Heart left ventricle (tissue), 16 donors: Measurements from ENCODE around the gene PRRT2. TPM values are rescaled to one million over a fixed set of nuclear protein-coding genes. Genes with fewer than 3 reads are reported as not detected.
"Not testable (repeated sequence)": the region's sequence is repeated elsewhere in the genome, so short reads cannot be mapped to it uniquely, and the experiment has no call there.

Experiments used
- ATAC-seq, 4 donors: fragments of 200-7000 bp; cut with Tn5 transposase; one replicate each; pipeline ENCODE4 v1.9.1; 2020 to 2022; ENCODE audit warnings: moderate library complexity in 4 of 4, mild to moderate bottlenecking in 3 of 4, moderate number of reproducible peaks in 1 of 4
- DNase-seq, 5 donors: peaks; one replicate each; pipeline ENCODE4 v3.0.0-alpha.2; 2020
- H3K27ac ChIP-seq, 12 donors: fragments of 200-600 bp; sonication (generic) in 4 of 12; one replicate each; pipeline versions ENCODE4 v1.5.0 to v1.8.0; 2016 to 2022; ENCODE audit warnings: mild to moderate bottlenecking in 2 of 12
- H3K27me3 ChIP-seq, 9 donors: fragments of 200-600 bp; sonication (generic) in 2 of 9; one replicate each; pipeline versions ENCODE4 v1.5.1 to v1.8.0; 2016 to 2022; ENCODE audit warnings: mild to moderate bottlenecking in 3 of 9
- H3K36me3 ChIP-seq, 9 donors: fragments of 200-600 bp; sonication (generic) in 2 of 9; one replicate each; pipeline versions ENCODE4 v1.5.0 to v1.8.0; 2018 to 2022; ENCODE audit warnings: mild to moderate bottlenecking in 2 of 9
- H3K4me1 ChIP-seq, 12 donors: fragments of 200-600 bp; sonication (generic) in 4 of 12; one replicate each; pipeline versions ENCODE4 v1.5.0 to v1.8.0; 2016 to 2022; ENCODE audit warnings: mild to moderate bottlenecking in 3 of 12
- H3K4me3 ChIP-seq, 12 donors: fragments of 200-600 bp; sonication (generic) in 4 of 12; one replicate each; pipeline versions ENCODE4 v1.5.0 to v1.8.0; 2017 to 2022; ENCODE audit warnings: mild to moderate bottlenecking in 9 of 12, moderate library complexity in 4 of 12
- H3K9me3 ChIP-seq, 12 donors: fragments of 200-600 bp; sonication (generic) in 4 of 12; one replicate each; pipeline versions ENCODE4 v1.5.0 to v1.8.0; 2016 to 2022; ENCODE audit warnings: mild to moderate bottlenecking in 1 of 12
- POLR2A ChIP-seq, 2 donors: fragments of 450-650 bp; IDR thresholded peaks; one replicate each; pipeline ENCODE4 v1.6.1; 2017; ENCODE audit warnings: antibody characterized with exemption in 2 of 2, mild to moderate bottlenecking in 2 of 2, moderate library complexity in 2 of 2
- WGBS, 4 donors: extraction: QIAGEN DNeasy Blood & Tissue Kit in 2 of 4; methylation state at CpG; one replicate each; pipeline versions ENCODE4 v1.1.5 to v1.1.7; 2013 to 2018; 5-methylcytosine and 5-hydroxymethylcytosine counted together
- intact Hi-C, 10 donors: fragments of 100-400 bp; cut with DNase I; formaldehyde crosslinking; loops; one replicate each; pipeline versions ENCODE4 v1.11.1 to v1.14.2; 2022
- polyA plus RNA-seq, 2 donors: library from polyadenylated mRNA; stranded (reverse); fragments of 200-250 nt; gene quantifications; one replicate each; pipeline ENCODE4 v1.2.3, GENCODE V29; 2013
- total RNA-seq, 9 donors: library from RNA; depleted of rRNA in 2 of 9; stranded (reverse); fragments of >200 nt in 2 of 9; fragmentation: NEBNext Ultra II Directional in 3 of 9; extraction: Animal tissue kit (Norgen Biotek cat#: 25700) in 3 of 9; gene quantifications; one replicate each; pipeline versions ENCODE4 v1.1.0 to v1.2.4, GENCODE V29; 2016 to 2023
- TF ChIP-seq, protein P1 (sequence below), 12 donors: fragments of 200-600 bp; sonication (generic) in 4 of 12; IDR thresholded peaks; one replicate each; pipeline versions ENCODE4 v1.5.0 to v1.8.0; 2018 to 2022; ENCODE audit warnings: antibody characterized with exemption in 12 of 12, mild to moderate bottlenecking in 5 of 12
- donor health status: ischemic (EF 13 %, LVEDD 7.1; RV severe dilation, severe dysfunction).
- donor health status: healthy with polysubstance abuse.
- donor health status: DM: no; HTN: yes; CAD: no.
- donor health status: DM: no; HTN: no; CAD: no.
- donor health status: ischemic (EF 25% LVEDD 6.9; RV normal size, moderate dysfunction).
- donor health status: ischemic (EF 25% LVEDD 5.7; RV mildly dilated, moderate dysfunction).
- donor health status: healthy.
- donor health status: DM: yes; HTN: yes; CAD: no.
- donor health status: ischemic (EF 35%, LVEDD 5.7; RV mildly dilated, moderate dysfunction).
- donor health status: nonischemic (EF 11% LVEDD 7.7; RV severe dilation, severe dysfunction).
- donor health status: DM: yes; HTN: yes; CAD: no.
- donor health status: PGD.
- donor health status: ischemic (EF 29% LVEDD 5.4; RV normal size, mild dysfunction).
- donor health status: nonischemic (EF 23%, LVEDD 6.1; RV moderate dilation, normal function).

Gene PRRT2
- total and polyA plus RNA-seq, 11 donors, result 0.24 to 3.2 (median 1.3) TPM; not detected in 1

GRCh38 chr16:29784157-29784556 is 27.8 kb upstream of the PRRT2 start:
- ATAC-seq, result no peak
- H3K4me1 ChIP-seq, result peaks cover 0 to 12% (median 5%) of the 10 kb centered on the region in 12 donors
- TF ChIP-seq, protein P1, sequence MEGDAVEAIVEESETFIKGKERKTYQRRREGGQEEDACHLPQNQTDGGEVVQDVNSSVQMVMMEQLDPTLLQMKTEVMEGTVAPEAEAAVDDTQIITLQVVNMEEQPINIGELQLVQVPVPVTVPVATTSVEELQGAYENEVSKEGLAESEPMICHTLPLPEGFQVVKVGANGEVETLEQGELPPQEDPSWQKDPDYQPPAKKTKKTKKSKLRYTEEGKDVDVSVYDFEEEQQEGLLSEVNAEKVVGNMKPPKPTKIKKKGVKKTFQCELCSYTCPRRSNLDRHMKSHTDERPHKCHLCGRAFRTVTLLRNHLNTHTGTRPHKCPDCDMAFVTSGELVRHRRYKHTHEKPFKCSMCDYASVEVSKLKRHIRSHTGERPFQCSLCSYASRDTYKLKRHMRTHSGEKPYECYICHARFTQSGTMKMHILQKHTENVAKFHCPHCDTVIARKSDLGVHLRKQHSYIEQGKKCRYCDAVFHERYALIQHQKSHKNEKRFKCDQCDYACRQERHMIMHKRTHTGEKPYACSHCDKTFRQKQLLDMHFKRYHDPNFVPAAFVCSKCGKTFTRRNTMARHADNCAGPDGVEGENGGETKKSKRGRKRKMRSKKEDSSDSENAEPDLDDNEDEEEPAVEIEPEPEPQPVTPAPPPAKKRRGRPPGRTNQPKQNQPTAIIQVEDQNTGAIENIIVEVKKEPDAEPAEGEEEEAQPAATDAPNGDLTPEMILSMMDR (IDR thresholded peaks at IDR 0.05), result no peak
- TF ChIP-seq POLR2A (IDR thresholded peaks at IDR 0.05), result no peak
- peaks cover 0 to 6% (median 0%) of the 10 kb centered on the region in 9 donors for H3K27me3 ChIP-seq
- H3K27ac ChIP-seq, result no peak overlapping the region
- no peak overlapping the region for H3K4me3 ChIP-seq
- intact Hi-C loops, result no loop called here
- DNase-seq, result no peak
- 91 to 98% (median 97%) methylated on average over 2 of the region's 2 CpGs for WGBS, 4 donors
- no peaks in the 10 kb centered on the region for H3K36me3 ChIP-seq
- no peaks in the 10 kb centered on the region for H3K9me3 ChIP-seq

- H3K36me3 ChIP-seq, result no peaks in the 10 kb centered on the region
- H3K9me3 ChIP-seq, result no peaks in the 10 kb centered on the region
- TF ChIP-seq, protein P1 (IDR thresholded peaks at IDR 0.05), result peak; percentile 70 to 94 (median 84)
- no peak for TF ChIP-seq POLR2A (IDR thresholded peaks at IDR 0.05)
- H3K27ac ChIP-seq, result peak overlapping the region in 2 of 12 donors; percentile 19 to 49
- peaks cover 0 to 19% (median 10%) of the 10 kb centered on the region in 12 donors for H3K4me1 ChIP-seq
- DNase-seq, result peak; percentile 77 to 92 (median 81)
- peaks cover 0 to 1% (median 0%) of the 10 kb centered on the region in 9 donors for H3K27me3 ChIP-seq
- intact Hi-C loops, result loop anchor here in 1 of 10 donors (5.0 kb wide), 1 partner anchor 83 kb away; no protein-coding TSS in a partner anchor
- 5 to 9% (median 7%) methylated on average over 20 to 38 of the region's 38 CpGs for WGBS, 4 donors
- ATAC-seq, result peak; percentile 60 to 95 (median 91)
- peak overlapping the region in 10 of 12 donors; percentile 6 to 46 (median 35) for H3K4me3 ChIP-seq
Observed at GRCh38 chr16:29784901-29785500, 27.0 kb upstream of the PRRT2 start.

DNA sequence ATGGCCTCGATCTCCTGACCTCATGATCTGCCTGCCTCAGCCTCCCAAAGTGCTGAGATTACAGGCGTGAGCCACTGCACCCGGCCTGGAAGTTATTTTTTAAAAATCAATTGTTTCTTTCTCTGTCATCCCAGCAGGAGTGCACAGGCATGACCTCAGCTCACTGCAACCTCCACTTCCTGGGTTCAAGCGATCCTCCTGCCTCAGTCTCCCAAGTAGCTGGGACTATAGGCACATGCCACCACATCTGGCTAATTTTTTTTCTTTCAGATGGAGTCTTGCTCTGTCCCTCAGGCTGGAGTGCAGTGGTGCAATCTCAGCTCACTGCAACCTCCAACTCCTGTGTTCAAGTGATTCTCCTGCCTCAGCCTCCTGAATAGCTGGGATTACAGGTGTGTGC is 24.8 kb upstream of the PRRT2 start:
- not testable (repeated sequence) for ATAC-seq, H3K27ac ChIP-seq, H3K4me3 ChIP-seq, H3K9me3 ChIP-seq, H3K27me3 ChIP-seq, DNase-seq, H3K36me3 ChIP-seq
- 82 to 89% (median 86%) methylated on average over 4 of the region's 4 CpGs for WGBS, 4 donors
- intact Hi-C loops, result loop anchor here in 1 of 10 donors (5.0 kb wide), 1 partner anchor 85 kb away; no protein-coding TSS in a partner anchor
- peaks cover 0 to 32% (median 20%) of the 10 kb centered on the region in 12 donors for H3K4me1 ChIP-seq

- 62 to 71% (median 67%) methylated on average over 19 to 20 of the region's 20 CpGs for WGBS, 4 donors
- ATAC-seq (peak in 1 of 4 donors; percentile 8), DNase-seq (no peak)
Observed at GRCh38 chr16:29789775-29790182, 22.2 kb upstream of the PRRT2 start.

More at GRCh38 chr16:29789775-29790182, 22.2 kb upstream of the PRRT2 start:
- Histone ChIP-seq H3K4me3 (peak overlapping the region; percentile 50 to 94 (median 82)), H3K27me3 (no peaks in the 10 kb centered on the region), H3K4me1 (peaks cover 0 to 38% (median 19%) of the 10 kb centered on the region in 12 donors), H3K27ac (peak overlapping the region; percentile 62 to 94 (median 90)), H3K9me3 (no peaks in the 10 kb centered on the region), H3K36me3 (no peaks in the 10 kb centered on the region)
- intact Hi-C loops, result loop anchor here in 5 of 10 donors (2.0 to 5.0 kb wide), 4 partner anchors 15 to 87 kb away; partner anchors contain the start of gene MVP (in 1 of the 5)
- TF ChIP-seq POLR2A (IDR thresholded peaks at IDR 0.05), result no peak
- TF ChIP-seq, protein P1 (IDR thresholded peaks at IDR 0.05), result no peak
